WTC11 (cell line): ENCODE results near the gene GRIPAP1. TPM values are rescaled to one million over a fixed set of nuclear protein-coding genes. Genes with fewer than 3 reads are reported as not detected.
A peak's percentile ranks its signal among the peaks of the same experiment; 100 is the strongest.

Source experiments
- ATAC-seq: fragments of 200-7000 bp; cut with Tn5 transposase; 2 replicates; pipeline ENCODE4 v1.10.0; 2021; ENCODE audit warnings: mild to moderate bottlenecking, moderate library complexity
- Bru-seq: library from RNA; stranded (reverse); fragments of 400-500 nt; gene quantifications from one replicate; lab custom pipeline; 2021; lab: Mats Ljungman, UMichigan
- CTCF ChIA-PET: fragments of 300-600 bp; sonication (Branson Sonifier 250); formaldehyde crosslinking; loops from one replicate; lab custom pipeline; 2021; ENCODE audit warnings: antibody characterized with exemption; lab: Charles Lee
- POLR2A ChIA-PET: fragments of 350-600 bp; sonication (Branson Sonifier 250); formaldehyde crosslinking; loops from one replicate; lab custom pipeline; 2021; ENCODE audit warnings: antibody characterized with exemption; lab: Charles Lee
- DNase-seq: peaks from one replicate; pipeline ENCODE4 v3.0.0; 2021; ENCODE audit warnings: low spot score
- H3K27ac Mint-ChIP-seq: 2 replicates; pipeline ENCODE4 v1.8.0; 2021; ENCODE audit warnings: mixed read lengths
- H3K27me3 Mint-ChIP-seq: 2 replicates; pipeline ENCODE4 v1.8.0; 2021; ENCODE audit warnings: low read depth, mild to moderate bottlenecking, moderate library complexity, mixed read lengths
- H3K36me3 Mint-ChIP-seq: 2 replicates; pipeline ENCODE4 v1.8.0; 2021; ENCODE audit warnings: mixed read lengths
- H3K4me1 Mint-ChIP-seq: 2 replicates; pipeline ENCODE4 v1.8.0; 2022; ENCODE audit warnings: mixed read lengths
- H3K4me3 Mint-ChIP-seq: 2 replicates; pipeline ENCODE4 v1.8.0; 2021; ENCODE audit warnings: mild to moderate bottlenecking, moderate library complexity, mixed read lengths
- H3K9me3 Mint-ChIP-seq: 2 replicates; pipeline ENCODE4 v1.8.0; 2021; ENCODE audit warnings: mixed read lengths
- ATF1 ChIP-seq: sonication (generic); formaldehyde crosslinking; IDR thresholded peaks from 2 replicates; pipeline ENCODE4 v1.8.1; 2023; ENCODE audit warnings: mild to moderate bottlenecking, moderate library complexity, missing genetic modification reagents
- CREM ChIP-seq: sonication (generic); formaldehyde crosslinking; IDR thresholded peaks from 2 replicates; pipeline ENCODE4 v1.8.1; 2022; ENCODE audit warnings: mild to moderate bottlenecking, missing genetic modification reagents, moderate library complexity
- SMAD4 ChIP-seq: sonication (generic); formaldehyde crosslinking; IDR thresholded peaks from 2 replicates; pipeline ENCODE4 v1.8.0; 2022; ENCODE audit warnings: mild to moderate bottlenecking, missing genetic modification reagents
- ZNF219 ChIP-seq: sonication (generic); formaldehyde crosslinking; IDR thresholded peaks from 2 replicates; pipeline ENCODE4 v1.8.0; 2023; ENCODE audit warnings: missing genetic modification reagents, mild to moderate bottlenecking, borderline replicate concordance
- long read RNA-seq, 3 experiments: library from RNA in 1 of 3; library from capped mRNA in 1 of 3; library from polyadenylated mRNA in 1 of 3; unstranded in 2 of 3; stranded (forward) in 1 of 3; transcript quantifications; one replicate each; pipeline ENCODE4 v2.0.0, GENCODE V29; 2021
- total RNA-seq: library from RNA; stranded (reverse); gene quantifications from 3 replicates; pipeline ENCODE4 v1.2.3, GENCODE V29; 2021
- TF ChIP-seq, protein P1 (sequence below): fragments of 250-450 bp; sonication (Bioruptor Pico); IDR thresholded peaks from 2 replicates; pipeline ENCODE4 v1.9.0; 2021; ENCODE audit warnings: moderate library complexity, mild to moderate bottlenecking, inconsistent platforms, borderline replicate concordance
- TF ChIP-seq, protein P2 (sequence below): sonication (generic); formaldehyde crosslinking; IDR thresholded peaks from 2 replicates; pipeline ENCODE4 v1.8.0; 2022; ENCODE audit warnings: mild to moderate bottlenecking, missing genetic modification reagents
- TF ChIP-seq, protein P3 (sequence below): sonication (generic); formaldehyde crosslinking; IDR thresholded peaks from 2 replicates; pipeline ENCODE4 v1.8.1; 2023; ENCODE audit warnings: mild to moderate bottlenecking, missing genetic modification reagents, borderline replicate concordance

The GRIPAP1 gene, protein sequence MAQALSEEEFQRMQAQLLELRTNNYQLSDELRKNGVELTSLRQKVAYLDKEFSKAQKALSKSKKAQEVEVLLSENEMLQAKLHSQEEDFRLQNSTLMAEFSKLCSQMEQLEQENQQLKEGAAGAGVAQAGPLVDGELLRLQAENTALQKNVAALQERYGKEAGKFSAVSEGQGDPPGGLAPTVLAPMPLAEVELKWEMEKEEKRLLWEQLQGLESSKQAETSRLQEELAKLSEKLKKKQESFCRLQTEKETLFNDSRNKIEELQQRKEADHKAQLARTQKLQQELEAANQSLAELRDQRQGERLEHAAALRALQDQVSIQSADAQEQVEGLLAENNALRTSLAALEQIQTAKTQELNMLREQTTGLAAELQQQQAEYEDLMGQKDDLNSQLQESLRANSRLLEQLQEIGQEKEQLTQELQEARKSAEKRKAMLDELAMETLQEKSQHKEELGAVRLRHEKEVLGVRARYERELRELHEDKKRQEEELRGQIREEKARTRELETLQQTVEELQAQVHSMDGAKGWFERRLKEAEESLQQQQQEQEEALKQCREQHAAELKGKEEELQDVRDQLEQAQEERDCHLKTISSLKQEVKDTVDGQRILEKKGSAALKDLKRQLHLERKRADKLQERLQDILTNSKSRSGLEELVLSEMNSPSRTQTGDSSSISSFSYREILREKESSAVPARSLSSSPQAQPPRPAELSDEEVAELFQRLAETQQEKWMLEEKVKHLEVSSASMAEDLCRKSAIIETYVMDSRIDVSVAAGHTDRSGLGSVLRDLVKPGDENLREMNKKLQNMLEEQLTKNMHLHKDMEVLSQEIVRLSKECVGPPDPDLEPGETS
- total RNA-seq (60.0 to 70.7 TPM (median 60.9 TPM) in 3 replicates), Bru-seq, nascent RNA (percentile 70 among the genes with signal in this experiment)
- long read RNA-seq, experiment 1, transcript GRIPAP1-201 (26 exons, 3,031 nt): major isoform, 104 of 279 reads
- long read RNA-seq, experiment 1, partial matches to known transcripts: 49 of 279 reads
- long read RNA-seq, experiment 1, other reads (novel, unspliced or antisense): 125 of 279 reads
- long read RNA-seq, experiment 2, partial matches to known transcripts: 19 of 39 reads
- long read RNA-seq, experiment 2, other reads (novel, unspliced or antisense): 20 of 39 reads
- long read RNA-seq, experiment 3, partial matches to known transcripts: 2 of 2 reads
- long read RNA-seq, experiment 3, other reads (novel, unspliced or antisense): 0 of 2 reads

DNA sequence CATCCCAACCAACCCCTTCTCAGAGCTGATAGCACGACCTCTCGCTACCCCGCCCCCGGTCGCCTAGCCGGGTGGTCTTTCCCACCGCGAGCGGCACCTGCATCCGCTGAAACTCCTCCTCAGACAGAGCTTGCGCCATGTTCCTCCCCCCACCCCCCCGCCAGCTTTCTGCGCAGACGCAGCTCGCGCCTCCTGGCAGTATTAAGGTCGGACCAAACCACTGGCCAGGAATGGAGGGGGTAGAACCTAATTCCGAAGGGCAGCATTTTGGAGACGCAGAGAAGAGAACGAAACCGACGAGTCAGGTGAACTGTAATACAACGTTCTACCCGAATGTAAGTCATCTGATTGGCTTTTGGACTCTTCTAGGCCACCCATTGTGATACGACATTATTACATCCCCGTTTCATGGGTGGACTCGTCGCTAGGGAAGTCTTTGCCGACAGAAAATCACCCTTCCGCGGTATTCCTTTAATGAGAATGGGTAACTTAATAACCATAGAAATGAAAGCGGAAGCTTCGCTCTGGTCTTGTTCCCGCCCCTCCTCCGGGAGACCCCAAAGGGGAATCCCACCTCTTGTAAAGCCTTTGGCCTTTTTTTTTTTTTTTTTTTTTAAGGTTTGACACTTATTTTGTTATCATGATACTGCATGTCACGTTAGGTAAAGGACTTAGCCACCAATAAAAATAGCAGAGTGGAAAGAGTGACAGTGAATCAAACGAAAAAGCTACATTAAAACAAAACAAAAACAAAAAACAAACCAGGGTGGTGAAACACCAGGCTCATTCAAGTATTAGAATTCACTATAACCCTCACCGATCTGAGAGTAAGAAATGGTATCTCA, at the start of gene GRIPAP1:
GRIPAP1 (minus strand) TSS at position 174 of the 845 bp plus-strand sequence; CDS start at position 139, 35 bp downstream.
- no peak for TF ChIP-seq ZNF219 (CRISPR knock-in tag)
- TF ChIP-seq, protein P1, sequence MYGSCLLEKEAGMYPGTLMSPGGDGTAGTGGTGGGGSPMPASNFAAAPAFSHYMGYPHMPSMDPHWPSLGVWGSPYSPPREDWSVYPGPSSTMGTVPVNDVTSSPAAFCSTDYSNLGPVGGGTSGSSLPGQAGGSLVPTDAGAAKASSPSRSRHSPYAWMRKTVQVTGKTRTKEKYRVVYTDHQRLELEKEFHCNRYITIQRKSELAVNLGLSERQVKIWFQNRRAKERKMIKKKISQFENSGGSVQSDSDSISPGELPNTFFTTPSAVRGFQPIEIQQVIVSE (CRISPR knock-in tag): no peak
- TF ChIP-seq, protein P2, sequence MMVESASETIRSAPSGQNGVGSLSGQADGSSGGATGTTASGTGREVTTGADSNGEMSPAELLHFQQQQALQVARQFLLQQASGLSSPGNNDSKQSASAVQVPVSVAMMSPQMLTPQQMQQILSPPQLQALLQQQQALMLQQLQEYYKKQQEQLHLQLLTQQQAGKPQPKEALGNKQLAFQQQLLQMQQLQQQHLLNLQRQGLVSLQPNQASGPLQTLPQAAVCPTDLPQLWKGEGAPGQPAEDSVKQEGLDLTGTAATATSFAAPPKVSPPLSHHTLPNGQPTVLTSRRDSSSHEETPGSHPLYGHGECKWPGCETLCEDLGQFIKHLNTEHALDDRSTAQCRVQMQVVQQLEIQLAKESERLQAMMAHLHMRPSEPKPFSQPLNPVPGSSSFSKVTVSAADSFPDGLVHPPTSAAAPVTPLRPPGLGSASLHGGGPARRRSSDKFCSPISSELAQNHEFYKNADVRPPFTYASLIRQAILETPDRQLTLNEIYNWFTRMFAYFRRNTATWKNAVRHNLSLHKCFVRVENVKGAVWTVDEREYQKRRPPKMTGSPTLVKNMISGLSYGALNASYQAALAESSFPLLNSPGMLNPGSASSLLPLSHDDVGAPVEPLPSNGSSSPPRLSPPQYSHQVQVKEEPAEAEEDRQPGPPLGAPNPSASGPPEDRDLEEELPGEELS (CRISPR knock-in tag): no peak
- TF ChIP-seq ATF1 (CRISPR knock-in tag): no peak
- no peak for TF ChIP-seq SMAD4
- CTCF ChIA-PET: interaction anchor here (0.6 to 1.1 kb wide), 3 partner anchors 31 to 42 kb away, joined by 3 to 6 read pairs (median 4); partner anchors contain the start of gene KCND1
- Mint-ChIP-seq H3K27me3 (no peaks in the 10 kb centered on the region), H3K4me3 (peak within 1 kb of the TSS; percentile 99), H3K36me3 (peaks cover 17% of the 10 kb centered on the region), H3K4me1 (peaks cover 11% of the 10 kb centered on the region), H3K27ac (peak within 1 kb of the TSS; percentile 99), H3K9me3 (no peaks in the 10 kb centered on the region)
- POLR2A ChIA-PET: interaction anchor here (0.6 to 2.2 kb wide), 13 partner anchors 14 to 1352 kb away, joined by 3 to 10 read pairs (median 4); partner anchors contain the start of genes ELK1, KCND1, PQBP1 and TFE3
- DNase-seq (peak; percentile 68), ATAC-seq (peak; percentile 73)

DNA sequence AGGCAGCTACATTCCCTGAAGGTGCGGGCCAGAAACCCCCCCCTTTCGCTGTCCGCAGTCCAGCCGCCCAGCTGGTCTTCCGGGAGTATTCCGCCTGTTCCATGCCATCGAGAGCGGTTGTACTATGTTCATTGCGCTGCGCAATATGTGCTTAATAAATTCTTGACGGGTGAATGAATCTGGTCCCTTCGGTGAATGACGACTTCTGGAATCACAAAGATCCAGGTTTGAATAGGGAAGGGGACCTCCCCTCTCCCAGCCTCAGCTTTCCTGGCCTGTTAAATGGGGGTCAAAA, 41.9 kb upstream of the GRIPAP1 start:
- H3K4me3 Mint-ChIP-seq: peak overlapping the region; percentile 88
- H3K27me3 Mint-ChIP-seq: no peaks in the 10 kb centered on the region; the same call in 1 of the 2 replicates
- peaks cover 7% of the 10 kb centered on the region for H3K36me3 Mint-ChIP-seq
- ATAC-seq (no peak), DNase-seq (no peak)
- H3K4me1 Mint-ChIP-seq: peaks cover 24% of the 10 kb centered on the region
- ChIA-PET CTCF (interaction anchor here (0.7 to 2.7 kb wide), 6 partner anchors 9 to 86 kb away, joined by 3 to 14 read pairs (median 5); partner anchors contain the start of genes GRIPAP1, KCND1 and PRAF2), POLR2A (interaction anchor here (0.7 to 1.7 kb wide), 3 partner anchors 41 to 744 kb away, joined by 4 to 10 read pairs (median 4); partner anchors contain the start of gene GRIPAP1)
- TF ChIP-seq CREM (CRISPR knock-in tag): no peak
- TF ChIP-seq, protein P3, sequence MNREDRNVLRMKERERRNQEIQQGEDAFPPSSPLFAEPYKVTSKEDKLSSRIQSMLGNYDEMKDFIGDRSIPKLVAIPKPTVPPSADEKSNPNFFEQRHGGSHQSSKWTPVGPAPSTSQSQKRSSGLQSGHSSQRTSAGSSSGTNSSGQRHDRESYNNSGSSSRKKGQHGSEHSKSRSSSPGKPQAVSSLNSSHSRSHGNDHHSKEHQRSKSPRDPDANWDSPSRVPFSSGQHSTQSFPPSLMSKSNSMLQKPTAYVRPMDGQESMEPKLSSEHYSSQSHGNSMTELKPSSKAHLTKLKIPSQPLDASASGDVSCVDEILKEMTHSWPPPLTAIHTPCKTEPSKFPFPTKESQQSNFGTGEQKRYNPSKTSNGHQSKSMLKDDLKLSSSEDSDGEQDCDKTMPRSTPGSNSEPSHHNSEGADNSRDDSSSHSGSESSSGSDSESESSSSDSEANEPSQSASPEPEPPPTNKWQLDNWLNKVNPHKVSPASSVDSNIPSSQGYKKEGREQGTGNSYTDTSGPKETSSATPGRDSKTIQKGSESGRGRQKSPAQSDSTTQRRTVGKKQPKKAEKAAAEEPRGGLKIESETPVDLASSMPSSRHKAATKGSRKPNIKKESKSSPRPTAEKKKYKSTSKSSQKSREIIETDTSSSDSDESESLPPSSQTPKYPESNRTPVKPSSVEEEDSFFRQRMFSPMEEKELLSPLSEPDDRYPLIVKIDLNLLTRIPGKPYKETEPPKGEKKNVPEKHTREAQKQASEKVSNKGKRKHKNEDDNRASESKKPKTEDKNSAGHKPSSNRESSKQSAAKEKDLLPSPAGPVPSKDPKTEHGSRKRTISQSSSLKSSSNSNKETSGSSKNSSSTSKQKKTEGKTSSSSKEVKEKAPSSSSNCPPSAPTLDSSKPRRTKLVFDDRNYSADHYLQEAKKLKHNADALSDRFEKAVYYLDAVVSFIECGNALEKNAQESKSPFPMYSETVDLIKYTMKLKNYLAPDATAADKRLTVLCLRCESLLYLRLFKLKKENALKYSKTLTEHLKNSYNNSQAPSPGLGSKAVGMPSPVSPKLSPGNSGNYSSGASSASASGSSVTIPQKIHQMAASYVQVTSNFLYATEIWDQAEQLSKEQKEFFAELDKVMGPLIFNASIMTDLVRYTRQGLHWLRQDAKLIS (CRISPR knock-in tag): no peak
- H3K27ac Mint-ChIP-seq: peak overlapping the region; percentile 97
- H3K9me3 Mint-ChIP-seq: no peaks in the 10 kb centered on the region
